Activated gamma-delta T cell treated with anti-CD3 and anti-CD28 coated beads, Interleukin-2, amount 50 U/mL, for 16 hours (primary cell): ENCODE results near the gene GRAMD1B.
"Not testable (repeated sequence)": the region's sequence is repeated elsewhere in the genome, so short reads cannot be mapped to it uniquely, and the experiment has no call there.

ENCODE experiments used
- DNase-seq: peaks from one replicate; pipeline ENCODE4 v3.0.0-alpha.2; 2020; ENCODE audit warnings: low read depth

The GRAMD1B gene

GRCh38 chr11:123509737-123510578 lies 79.9 kb downstream of the GRAMD1B start:
- DNase-seq, result no peak

DNA sequence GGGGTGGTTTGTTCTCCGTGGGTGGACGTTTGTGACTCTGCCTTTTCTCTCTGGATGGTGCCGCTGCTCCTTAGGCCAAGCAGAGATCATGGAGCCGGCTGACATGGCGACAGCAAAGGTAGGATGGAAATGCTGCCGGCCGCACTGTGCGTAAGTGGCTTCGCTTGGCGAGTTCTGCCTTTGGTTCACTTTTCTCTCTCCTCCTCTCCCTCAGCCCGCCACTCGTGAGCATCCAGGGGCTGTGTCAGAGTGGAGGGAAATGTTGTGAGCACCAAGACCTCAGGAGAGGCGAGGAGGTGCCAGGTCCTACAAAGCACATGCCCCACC lies 80.5 kb downstream of the GRAMD1B start:
- DNase-seq, result no peak

DNA sequence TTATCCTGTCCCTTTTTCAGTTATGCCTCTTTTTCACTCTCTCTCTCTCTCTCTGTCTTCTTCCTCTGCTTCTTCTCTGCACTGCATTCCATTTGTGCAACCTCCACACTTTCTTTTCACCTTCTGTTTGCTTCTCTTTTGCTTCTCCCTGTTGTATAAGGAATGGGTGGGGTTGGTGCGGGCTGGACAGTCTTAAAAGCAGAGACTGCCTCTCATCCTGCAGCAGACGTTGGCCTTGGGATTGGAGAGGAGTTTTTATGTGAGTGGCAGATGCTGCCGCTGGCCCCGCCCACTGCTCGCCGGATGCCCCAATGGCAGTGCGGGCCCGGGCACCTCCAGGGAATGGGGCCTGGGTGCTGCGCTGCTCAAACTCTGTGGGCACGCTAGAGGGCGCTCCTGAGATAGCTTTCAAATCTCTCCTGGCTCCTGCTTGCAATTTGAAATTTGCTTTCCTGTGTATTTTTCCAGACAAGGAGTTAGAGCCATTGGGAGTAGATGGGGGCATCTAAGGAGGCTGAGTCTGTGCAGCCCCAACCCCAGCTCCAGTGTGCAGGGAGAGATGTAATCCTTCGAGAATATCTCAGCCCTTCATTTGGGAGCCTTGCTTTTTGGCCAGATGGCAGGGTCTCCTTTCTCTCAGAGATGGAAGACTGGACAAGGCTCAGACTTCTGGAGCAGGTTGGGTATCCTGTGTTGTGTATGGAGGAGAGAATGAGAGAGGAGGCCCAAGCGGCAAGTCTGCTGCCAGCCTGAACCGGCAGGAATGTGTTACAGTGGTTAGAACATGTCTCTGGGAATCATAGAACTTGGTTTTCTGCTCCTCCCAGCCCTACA lies 81.2 kb downstream of the GRAMD1B start:
- DNase-seq, result peak; percentile 39

DNA sequence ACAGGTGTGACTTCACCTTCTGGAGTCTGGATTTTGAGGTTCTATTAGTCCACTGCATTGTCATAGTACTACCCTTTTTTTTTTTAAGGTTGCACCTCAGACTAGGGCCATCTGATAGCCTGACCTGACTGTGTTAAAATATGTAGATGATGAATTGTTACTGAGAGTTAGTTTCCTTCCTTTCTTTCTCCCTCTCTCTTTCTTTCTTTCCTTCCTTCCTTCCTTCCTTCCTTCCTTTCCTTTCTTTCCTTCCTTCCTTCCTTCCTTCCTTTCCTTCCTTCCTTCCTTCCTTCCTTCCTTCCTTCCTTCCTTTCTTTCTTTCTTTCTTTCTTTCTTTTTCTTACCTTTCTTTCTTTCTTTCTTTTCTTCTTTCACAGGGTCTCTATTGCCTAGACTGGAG lies 83.2 kb downstream of the GRAMD1B start:
- DNase-seq, result not testable (repeated sequence)

DNA sequence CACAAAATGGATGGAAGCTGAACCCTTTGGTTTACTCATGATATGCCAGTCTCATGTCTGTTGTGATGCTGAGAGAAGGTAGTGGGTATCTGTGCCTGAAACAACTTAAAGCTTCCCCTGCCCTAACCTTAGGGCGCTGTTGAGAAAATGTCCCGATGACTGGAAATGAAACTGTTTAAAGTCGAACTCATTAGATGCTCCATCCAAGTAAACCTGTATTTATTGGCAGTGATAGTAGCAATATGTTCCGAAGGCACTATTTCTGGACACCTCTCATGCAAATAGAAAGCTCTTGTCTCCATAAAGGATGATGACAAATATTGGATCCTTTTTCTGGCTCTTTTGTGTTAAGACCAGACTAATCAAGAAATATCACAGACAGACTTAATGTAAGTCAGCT lies 86.2 kb downstream of the GRAMD1B start:
- DNase-seq, result no peak

DNA sequence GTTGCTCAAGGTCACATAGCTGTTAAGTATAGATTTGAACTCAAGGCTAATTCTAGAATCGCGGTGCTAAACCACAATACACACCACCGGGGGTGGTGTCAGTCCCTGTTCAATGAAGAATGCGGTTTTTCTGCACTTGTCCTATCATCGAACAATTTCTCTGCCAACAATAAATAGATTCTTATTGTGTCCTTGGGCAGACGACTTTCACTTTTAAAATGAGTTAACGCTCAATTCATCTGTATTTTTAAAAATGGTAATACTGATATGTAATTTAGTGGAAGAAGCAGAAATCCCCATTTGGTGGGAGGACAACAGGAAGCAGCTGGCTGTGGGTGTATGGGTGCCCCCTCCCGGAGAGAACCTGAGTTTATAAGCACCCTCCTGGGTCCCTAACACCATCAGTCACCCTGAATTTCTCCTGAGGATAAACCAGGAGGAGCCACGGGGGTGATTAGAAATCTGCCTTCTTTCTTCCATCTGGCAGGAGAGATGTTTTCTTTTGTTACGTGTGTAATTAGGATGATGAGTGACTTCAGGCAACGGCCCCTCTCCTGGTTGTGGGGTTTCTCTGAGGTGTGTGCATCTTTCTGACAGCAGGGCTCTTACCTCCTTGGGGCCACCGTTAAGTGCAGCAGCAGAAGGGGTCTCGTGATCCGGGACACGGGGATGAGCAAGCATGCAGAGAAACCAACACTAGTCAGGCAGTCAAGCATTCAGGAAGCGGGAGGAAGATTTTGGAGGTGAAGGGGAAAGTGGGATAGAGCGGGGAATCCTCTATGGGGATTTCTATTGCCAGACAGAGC lies 87.7 kb downstream of the GRAMD1B start:
- DNase-seq, result no peak

DNA sequence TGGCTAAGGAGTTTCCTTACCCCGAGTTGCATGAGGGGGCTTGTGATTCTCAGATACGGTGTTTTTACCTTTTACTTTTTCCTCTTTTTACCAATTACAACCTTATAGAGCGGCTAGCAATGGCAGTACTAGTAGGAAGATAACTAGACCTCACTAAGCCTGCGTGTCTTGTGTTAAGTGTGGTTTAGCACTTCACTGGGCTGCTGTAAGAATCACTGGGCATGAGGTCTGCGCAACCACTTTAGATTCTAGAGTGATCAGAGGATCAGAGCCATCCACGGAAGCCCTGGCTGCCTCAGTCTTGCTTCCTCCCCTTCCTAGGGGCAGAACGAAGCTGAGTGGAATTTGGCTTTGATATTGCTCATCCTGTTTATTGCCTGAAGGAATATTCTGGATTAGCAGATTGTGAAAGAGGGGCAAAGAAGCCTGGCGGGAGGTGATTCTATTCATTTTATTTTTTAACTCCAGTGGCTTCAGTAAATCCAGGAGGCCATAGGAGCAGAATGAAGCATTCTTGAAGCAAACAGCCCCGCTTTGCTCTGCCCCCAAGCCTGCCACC lies 88.5 kb downstream of the GRAMD1B start:
- no peak for DNase-seq

DNA sequence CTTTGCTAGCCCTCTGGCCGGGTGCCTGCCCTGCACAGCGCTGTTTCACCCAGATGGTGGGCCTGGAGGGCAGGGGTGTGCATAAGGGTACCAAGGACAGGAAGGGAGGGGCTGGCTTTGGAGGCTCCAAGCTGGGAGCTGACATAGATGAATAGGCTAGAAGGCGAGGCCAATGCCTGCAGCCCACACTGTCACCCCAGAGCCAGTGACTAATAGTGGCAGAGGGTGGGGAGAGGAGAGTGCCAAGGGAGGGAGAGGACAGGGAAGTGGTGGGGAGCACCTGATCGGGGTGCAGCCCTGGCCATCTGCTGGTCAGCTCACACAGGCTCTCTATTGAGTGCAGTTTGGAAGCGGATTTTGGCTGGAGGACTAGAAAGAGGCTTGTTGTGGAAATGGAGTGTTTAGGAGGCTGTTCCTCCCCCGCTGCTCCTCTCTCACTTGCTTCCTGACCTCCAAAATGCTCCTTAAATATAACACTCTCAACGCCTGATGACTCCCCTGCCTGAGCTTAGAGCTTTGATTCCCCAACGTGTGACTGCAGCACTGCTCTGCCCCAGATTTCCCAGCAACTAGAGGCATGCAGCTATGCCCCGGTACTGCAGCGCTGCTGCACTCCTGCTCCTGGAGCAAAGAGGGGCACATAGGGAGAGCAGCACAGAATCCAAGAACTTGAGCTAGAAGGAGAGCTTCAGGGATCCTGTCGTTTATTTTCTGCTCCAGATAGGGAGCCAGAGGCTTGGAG lies 89.2 kb downstream of the GRAMD1B start:
- DNase-seq, result no peak

GRCh38 chr11:123519797-123520193 lies 89.7 kb downstream of the GRAMD1B start:
- no peak for DNase-seq

GRCh38 chr11:123520476-123520875 lies 90.4 kb downstream of the GRAMD1B start:
- DNase-seq, result not testable (repeated sequence)

DNA sequence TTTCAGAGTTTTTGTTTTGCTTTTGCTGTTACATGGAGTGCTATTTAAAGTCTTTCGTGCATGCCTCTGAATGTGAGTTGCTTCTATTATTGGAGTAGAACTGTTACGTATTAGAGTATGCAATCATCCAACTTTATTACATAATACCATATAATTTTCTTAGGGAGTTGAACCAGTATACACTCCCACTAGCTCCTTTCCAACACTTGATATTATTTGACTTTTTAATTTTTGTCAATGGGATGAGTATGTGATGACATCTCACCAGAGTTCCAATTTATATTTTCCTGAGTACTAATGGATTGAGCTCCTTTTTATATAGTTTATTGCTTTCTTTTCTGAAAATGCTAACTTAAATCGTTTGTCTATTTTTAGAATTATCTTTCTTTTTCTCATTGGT lies 90.9 kb downstream of the GRAMD1B start:
- no peak for DNase-seq

- DNase-seq, result no peak
These were observed 91.9 kb downstream of the GRAMD1B start for GRCh38 chr11:123521930-123522329.

GRCh38 chr11:123523539-123523938 lies 93.5 kb downstream of the GRAMD1B start:
- no peak for DNase-seq

DNA sequence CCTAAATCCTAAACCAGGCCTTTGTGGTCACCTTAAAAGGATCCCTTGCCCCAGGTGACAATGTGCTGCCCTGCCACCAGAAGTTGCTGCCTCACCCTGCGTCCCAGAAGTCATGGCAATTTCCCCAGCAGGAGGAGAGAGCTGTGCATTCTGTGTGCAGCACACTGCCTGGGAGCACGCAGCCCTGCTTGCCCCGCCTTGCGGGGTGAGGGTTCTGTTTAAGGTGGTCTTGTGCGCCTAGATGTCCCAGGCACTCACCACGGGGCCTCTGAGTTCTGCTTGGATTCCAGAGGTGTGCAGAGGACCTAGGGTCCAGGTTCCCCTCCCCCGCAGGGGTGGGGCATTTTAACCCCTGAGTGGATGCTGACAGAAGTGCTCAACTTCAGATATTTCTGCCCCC lies 95.0 kb downstream of the GRAMD1B start:
- no peak for DNase-seq

GRCh38 chr11:123525511-123525918 lies 95.4 kb downstream of the GRAMD1B start:
- no peak for DNase-seq

GRCh38 chr11:123526027-123526805 lies 96.1 kb downstream of the GRAMD1B start:
- no peak for DNase-seq

GRCh38 chr11:123526918-123527317 lies 96.8 kb downstream of the GRAMD1B start:
- DNase-seq, result no peak

DNA sequence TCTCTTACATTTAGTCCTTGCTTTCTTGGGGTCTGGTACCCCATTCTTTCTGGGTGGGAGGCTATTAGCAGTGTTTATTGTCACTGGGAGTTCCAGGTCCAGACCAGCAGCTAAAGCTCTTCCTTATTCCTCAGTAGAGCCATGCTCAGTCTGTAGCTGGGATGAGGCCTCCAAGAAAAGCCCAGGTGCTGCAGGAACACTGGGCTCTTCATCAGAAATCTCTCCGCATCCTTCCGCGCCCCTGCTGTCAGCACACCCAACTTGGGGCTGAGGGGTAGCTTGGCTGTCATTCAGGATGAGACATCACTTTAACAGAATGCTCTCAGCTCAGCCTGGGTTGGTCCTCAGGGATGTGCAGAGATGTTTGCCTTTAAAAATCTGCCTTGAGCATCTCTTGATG lies 97.5 kb downstream of the GRAMD1B start:
- DNase-seq, result no peak

DNA sequence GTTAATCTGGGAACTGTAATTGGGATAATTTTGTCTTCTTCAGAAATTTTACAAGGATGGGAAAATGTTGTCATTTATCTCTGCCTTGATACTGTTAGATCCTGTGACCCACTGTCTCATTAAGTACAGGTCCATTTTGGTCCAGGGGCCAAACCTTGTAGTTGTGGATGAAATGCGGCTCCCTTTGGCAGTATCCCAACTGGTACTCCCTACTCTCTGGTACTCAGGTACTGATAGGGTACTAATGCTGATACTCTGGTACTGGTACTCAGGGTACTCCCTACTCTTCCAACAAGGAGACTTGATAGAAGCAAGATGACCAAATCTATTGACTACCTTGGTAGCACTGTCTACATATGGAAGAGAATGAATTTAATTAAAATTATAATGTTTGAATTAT lies 97.9 kb downstream of the GRAMD1B start:
- no peak for DNase-seq

GRCh38 chr11:123531325-123531724 lies 101.3 kb downstream of the GRAMD1B start:
- no peak for DNase-seq

DNA sequence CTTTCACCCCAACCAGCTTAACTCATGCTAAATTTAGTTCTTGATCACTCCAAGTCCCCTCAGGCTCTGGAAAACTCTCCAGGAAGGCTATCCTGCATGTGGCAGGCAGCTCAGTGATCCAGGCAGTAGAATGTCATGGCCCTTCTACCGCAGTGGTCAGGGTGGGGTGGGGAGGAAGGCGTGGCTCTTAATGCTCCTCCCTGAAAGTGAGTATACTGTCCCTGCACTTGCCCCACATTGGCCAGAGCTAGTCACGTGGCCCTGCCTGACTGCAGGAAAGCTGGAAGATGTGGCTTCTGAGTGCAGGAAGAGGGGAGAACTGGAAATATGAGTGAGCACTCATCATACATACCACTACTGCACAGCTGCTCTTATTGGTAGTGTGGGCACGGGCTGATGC lies 102.1 kb downstream of the GRAMD1B start:
- DNase-seq, result no peak
